Chondrocyte (in vitro differentiated cells): ENCODE data around the gene LPP. TPM values are rescaled to one million over a fixed set of nuclear protein-coding genes. Genes with fewer than 3 reads are reported as not detected.

Experiments used
- DNase-seq: peaks from one replicate; pipeline ENCODE4 v3.0.0; 2021; ENCODE audit warnings: mixed read lengths, low spot score
- H3K27ac Mint-ChIP-seq: one replicate; pipeline ENCODE4 v1.8.0; 2021; ENCODE audit warnings: mild to moderate bottlenecking, moderate library complexity, mixed read lengths; ENCODE audit not compliant: unreplicated experiment
- H3K27me3 Mint-ChIP-seq: 2 replicates; pipeline ENCODE4 v1.8.0; 2021; ENCODE audit warnings: low read depth, mixed read lengths
- H3K36me3 Mint-ChIP-seq: 2 replicates; pipeline ENCODE4 v1.8.0; 2021; ENCODE audit warnings: low read depth, mixed read lengths
- H3K4me1 Mint-ChIP-seq: 2 replicates; pipeline ENCODE4 v1.8.0; 2021; ENCODE audit warnings: low read depth, mild to moderate bottlenecking, mixed read lengths
- H3K4me3 Mint-ChIP-seq: one replicate; pipeline ENCODE4 v1.8.0; 2021; ENCODE audit warnings: mild to moderate bottlenecking, moderate library complexity, mixed read lengths; ENCODE audit not compliant: unreplicated experiment
- H3K9me3 Mint-ChIP-seq: 2 replicates; pipeline ENCODE4 v1.8.0; 2021; ENCODE audit warnings: low read depth, mixed read lengths
- CTCF ChIP-seq: fragments of 200-600 bp; sonication (generic); IDR thresholded peaks from 2 replicates; pipeline ENCODE4 v1.5.0; 2021; ENCODE audit warnings: antibody characterized with exemption, mild to moderate bottlenecking, moderate library complexity
- total RNA-seq: library from RNA; stranded (reverse); gene quantifications from 3 replicates; pipeline ENCODE4 v1.2.1, GENCODE V29; 2021

LPP gene
- total RNA-seq, 1 donor from 2014 or later: 295 TPM

GRCh38 chr3:188168186-188168585, 14.2 kb downstream of the LPP start:
- TF ChIP-seq CTCF: no peak
- Mint-ChIP-seq H3K9me3 (no peaks in the 10 kb centered on the region), H3K4me3 (no peak overlapping the region), H3K27ac (no peak overlapping the region), H3K4me1 (peaks cover 52% of the 10 kb centered on the region), H3K27me3 (no peaks in the 10 kb centered on the region), H3K36me3 (no peaks in the 10 kb centered on the region)
- DNase-seq: no peak

GRCh38 chr3:188168648-188169047, 14.7 kb downstream of the LPP start:
- H3K36me3 Mint-ChIP-seq: no peaks in the 10 kb centered on the region
- no peak for TF ChIP-seq CTCF
- H3K4me3 Mint-ChIP-seq: no peak overlapping the region
- peaks cover 49% of the 10 kb centered on the region for H3K4me1 Mint-ChIP-seq
- DNase-seq: no peak
- no peaks in the 10 kb centered on the region for H3K9me3 Mint-ChIP-seq
- no peak overlapping the region for H3K27ac Mint-ChIP-seq
- H3K27me3 Mint-ChIP-seq: no peaks in the 10 kb centered on the region

GRCh38 chr3:188169830-188170455, 16.0 kb downstream of the LPP start:
- H3K36me3 Mint-ChIP-seq: no peaks in the 10 kb centered on the region
- H3K9me3 Mint-ChIP-seq: no peaks in the 10 kb centered on the region
- H3K4me1 Mint-ChIP-seq: peaks cover 45% of the 10 kb centered on the region
- H3K4me3 Mint-ChIP-seq: no peak overlapping the region
- H3K27ac Mint-ChIP-seq: peak overlapping the region; percentile 43
- no peak for DNase-seq
- no peak for TF ChIP-seq CTCF
- H3K27me3 Mint-ChIP-seq: no peaks in the 10 kb centered on the region

- Mint-ChIP-seq H3K9me3 (no peaks in the 10 kb centered on the region), H3K27me3 (no peaks in the 10 kb centered on the region), H3K4me3 (no peak overlapping the region), H3K27ac (peak overlapping the region; percentile 10), H3K36me3 (no peaks in the 10 kb centered on the region), H3K4me1 (peaks cover 38% of the 10 kb centered on the region)
- no peak for TF ChIP-seq CTCF
- DNase-seq: no peak
These were observed 16.8 kb downstream of the LPP start for GRCh38 chr3:188170461-188171459.

- no peak for TF ChIP-seq CTCF
- H3K9me3 Mint-ChIP-seq: no peaks in the 10 kb centered on the region
- H3K27ac Mint-ChIP-seq: no peak overlapping the region
- H3K4me3 Mint-ChIP-seq: no peak overlapping the region
- peaks cover 33% of the 10 kb centered on the region for H3K4me1 Mint-ChIP-seq
- no peak for DNase-seq
- peaks cover 1% of the 10 kb centered on the region for H3K36me3 Mint-ChIP-seq
- no peaks in the 10 kb centered on the region for H3K27me3 Mint-ChIP-seq
These were observed 17.9 kb downstream of the LPP start for GRCh38 chr3:188171682-188172467.
